ENCODE results near the gene SLC35G6.

DNA sequence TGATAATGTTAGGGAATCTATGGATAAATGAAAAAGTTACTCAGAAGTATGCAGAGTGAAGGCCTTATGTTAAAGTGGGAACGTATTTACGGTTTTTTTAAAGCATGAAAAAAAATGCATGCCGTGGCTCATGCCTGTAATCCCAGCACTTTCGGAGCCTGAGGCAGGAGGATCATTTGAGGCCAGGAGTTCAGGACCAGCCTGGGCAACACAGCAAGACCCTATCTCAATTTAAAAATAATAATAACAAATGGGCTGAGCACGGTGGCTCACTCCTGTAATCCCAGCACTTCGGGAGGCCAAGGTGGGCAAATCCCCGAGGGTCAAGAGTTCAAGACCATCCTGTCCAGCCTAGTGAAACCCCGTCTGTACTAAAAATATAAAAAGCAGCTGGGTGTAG is 8.9 kb downstream of the SLC35G6 start:
- TF ChIP-seq, protein P1, sequence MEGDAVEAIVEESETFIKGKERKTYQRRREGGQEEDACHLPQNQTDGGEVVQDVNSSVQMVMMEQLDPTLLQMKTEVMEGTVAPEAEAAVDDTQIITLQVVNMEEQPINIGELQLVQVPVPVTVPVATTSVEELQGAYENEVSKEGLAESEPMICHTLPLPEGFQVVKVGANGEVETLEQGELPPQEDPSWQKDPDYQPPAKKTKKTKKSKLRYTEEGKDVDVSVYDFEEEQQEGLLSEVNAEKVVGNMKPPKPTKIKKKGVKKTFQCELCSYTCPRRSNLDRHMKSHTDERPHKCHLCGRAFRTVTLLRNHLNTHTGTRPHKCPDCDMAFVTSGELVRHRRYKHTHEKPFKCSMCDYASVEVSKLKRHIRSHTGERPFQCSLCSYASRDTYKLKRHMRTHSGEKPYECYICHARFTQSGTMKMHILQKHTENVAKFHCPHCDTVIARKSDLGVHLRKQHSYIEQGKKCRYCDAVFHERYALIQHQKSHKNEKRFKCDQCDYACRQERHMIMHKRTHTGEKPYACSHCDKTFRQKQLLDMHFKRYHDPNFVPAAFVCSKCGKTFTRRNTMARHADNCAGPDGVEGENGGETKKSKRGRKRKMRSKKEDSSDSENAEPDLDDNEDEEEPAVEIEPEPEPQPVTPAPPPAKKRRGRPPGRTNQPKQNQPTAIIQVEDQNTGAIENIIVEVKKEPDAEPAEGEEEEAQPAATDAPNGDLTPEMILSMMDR (optimal IDR thresholded peaks at IDR 0.05 in 1 of 3, IDR thresholded peaks at IDR 0.05 in 1 of 3, conservative IDR thresholded peaks at IDR 0.05 in 1 of 3; ENCODE audit: extremely low read depth in 1 of 3, insufficient read depth in 2 of 3, low read length in 3 of 3) = no peak
- TF ChIP-seq EZH2 (IDR thresholded peaks at IDR 0.05; ENCODE audit: low read length) = no peak
